Loucy (cell line): ENCODE results near the gene ZNF208.
"Not testable (repeated sequence)": the region's sequence is repeated elsewhere in the genome, so short reads cannot be mapped to it uniquely, and the experiment has no call there.

Experiments used
- EZH2phosphoT487 ChIP-seq: fragments of 200-600 bp; IDR thresholded peaks from 2 replicates; pipeline ENCODE4 v1.6.1; 2018; ENCODE audit warnings: antibody characterized with exemption, mild to moderate bottlenecking, moderate library complexity, borderline replicate concordance
- TF ChIP-seq, protein P1 (sequence below): fragments of 200-600 bp; sonication (generic); conservative IDR thresholded peaks from 2 replicates; pipeline ENCODE4 v1.5.1; 2014; ENCODE audit warnings: mild to moderate bottlenecking, antibody characterized with exemption, low read length

DNA sequence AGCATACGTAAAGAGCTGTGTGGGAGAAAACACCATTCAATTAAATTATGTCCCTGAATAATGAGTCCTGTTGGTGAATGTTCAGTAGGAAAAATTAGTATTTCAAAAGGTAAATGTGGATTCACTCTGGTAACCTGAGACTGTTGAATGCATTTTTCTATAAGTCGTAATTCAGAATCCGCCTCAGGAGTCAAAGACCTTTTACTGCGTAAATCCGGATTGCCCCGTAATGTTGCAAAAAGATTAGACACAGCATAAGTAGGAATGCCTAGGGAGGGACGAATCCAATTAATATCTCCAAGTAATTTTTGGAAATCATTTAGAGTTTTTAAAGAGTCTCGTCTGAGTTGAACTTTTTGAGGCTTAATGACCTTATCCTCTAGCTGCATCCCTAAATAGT is 126.0 kb downstream of the ZNF208 start:
- TF ChIP-seq, protein P1, sequence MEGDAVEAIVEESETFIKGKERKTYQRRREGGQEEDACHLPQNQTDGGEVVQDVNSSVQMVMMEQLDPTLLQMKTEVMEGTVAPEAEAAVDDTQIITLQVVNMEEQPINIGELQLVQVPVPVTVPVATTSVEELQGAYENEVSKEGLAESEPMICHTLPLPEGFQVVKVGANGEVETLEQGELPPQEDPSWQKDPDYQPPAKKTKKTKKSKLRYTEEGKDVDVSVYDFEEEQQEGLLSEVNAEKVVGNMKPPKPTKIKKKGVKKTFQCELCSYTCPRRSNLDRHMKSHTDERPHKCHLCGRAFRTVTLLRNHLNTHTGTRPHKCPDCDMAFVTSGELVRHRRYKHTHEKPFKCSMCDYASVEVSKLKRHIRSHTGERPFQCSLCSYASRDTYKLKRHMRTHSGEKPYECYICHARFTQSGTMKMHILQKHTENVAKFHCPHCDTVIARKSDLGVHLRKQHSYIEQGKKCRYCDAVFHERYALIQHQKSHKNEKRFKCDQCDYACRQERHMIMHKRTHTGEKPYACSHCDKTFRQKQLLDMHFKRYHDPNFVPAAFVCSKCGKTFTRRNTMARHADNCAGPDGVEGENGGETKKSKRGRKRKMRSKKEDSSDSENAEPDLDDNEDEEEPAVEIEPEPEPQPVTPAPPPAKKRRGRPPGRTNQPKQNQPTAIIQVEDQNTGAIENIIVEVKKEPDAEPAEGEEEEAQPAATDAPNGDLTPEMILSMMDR: not testable (repeated sequence)
- not testable (repeated sequence) for TF ChIP-seq EZH2phosphoT487
